Progenitor cell of endocrine pancreas (in vitro differentiated cells): ENCODE data around the gene NKPD1. TPM values are rescaled to one million over a fixed set of nuclear protein-coding genes. Genes with fewer than 3 reads are reported as not detected.

Experiments used
- DNase-seq: peaks from one replicate; pipeline ENCODE4 v3.0.0; 2021; ENCODE audit warnings: low spot score; ENCODE audit not compliant: unreplicated experiment
- H3K27ac Mint-ChIP-seq: 2 replicates; pipeline ENCODE4 v1.8.0; 2021; ENCODE audit warnings: mild to moderate bottlenecking, moderate library complexity, mixed read lengths
- H3K27me3 Mint-ChIP-seq: 2 replicates; pipeline ENCODE4 v1.8.0; 2021; ENCODE audit warnings: mixed read lengths
- H3K36me3 Mint-ChIP-seq: 2 replicates; pipeline ENCODE4 v1.8.0; 2022; ENCODE audit warnings: mixed read lengths; ENCODE audit not compliant: insufficient read depth
- H3K4me1 Mint-ChIP-seq: 2 replicates; pipeline ENCODE4 v1.8.0; 2021; ENCODE audit warnings: low read depth, mixed read lengths
- H3K4me3 Mint-ChIP-seq: 2 replicates; pipeline ENCODE4 v1.8.0; 2021; ENCODE audit warnings: low read depth, mild to moderate bottlenecking, moderate library complexity, mixed read lengths
- H3K9me3 Mint-ChIP-seq: 2 replicates; pipeline ENCODE4 v1.8.0; 2021; ENCODE audit warnings: low read depth, mixed read lengths
- CTCF ChIP-seq: fragments of 200-600 bp; sonication (generic); IDR thresholded peaks from one replicate; pipeline ENCODE4 v1.5.0; 2021; ENCODE audit warnings: antibody characterized with exemption, mild to moderate bottlenecking; ENCODE audit not compliant: unreplicated experiment
- total RNA-seq: library from RNA; stranded (reverse); gene quantifications from 2 replicates; pipeline ENCODE4 v1.2.1, GENCODE V29; 2021

Gene NKPD1
- total RNA-seq, 1 donor from 2014 or later: 0.34 TPM

DNA sequence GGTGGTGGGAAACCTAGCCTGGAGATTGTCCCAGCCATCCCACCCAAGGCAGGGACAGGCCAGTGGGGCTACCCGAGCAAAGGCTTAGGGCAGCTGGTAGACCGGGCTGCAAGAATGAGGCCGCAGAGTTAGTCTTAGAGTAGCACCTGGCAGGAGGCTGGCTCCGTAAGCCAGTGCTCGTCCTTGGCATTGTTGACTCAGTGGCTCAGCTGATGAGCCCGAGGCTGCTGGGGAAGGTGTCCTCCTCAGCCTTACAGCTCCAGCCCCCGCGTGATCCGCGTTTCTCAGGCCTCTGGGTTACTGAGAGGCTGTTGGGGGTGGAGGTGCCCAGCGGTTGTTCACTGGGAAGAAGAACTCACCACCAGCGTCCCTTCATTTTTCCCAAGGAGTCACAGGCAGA lies 43.1 kb downstream of the NKPD1 start:
- Mint-ChIP-seq H3K27me3 (no peaks in the 10 kb centered on the region), H3K4me3 (no peak overlapping the region), H3K4me1 (peaks cover 23% of the 10 kb centered on the region), H3K27ac (no peak overlapping the region), H3K9me3 (no peaks in the 10 kb centered on the region), H3K36me3 (no peaks in the 10 kb centered on the region)
- DNase-seq: no peak
- TF ChIP-seq CTCF: no peak

DNA sequence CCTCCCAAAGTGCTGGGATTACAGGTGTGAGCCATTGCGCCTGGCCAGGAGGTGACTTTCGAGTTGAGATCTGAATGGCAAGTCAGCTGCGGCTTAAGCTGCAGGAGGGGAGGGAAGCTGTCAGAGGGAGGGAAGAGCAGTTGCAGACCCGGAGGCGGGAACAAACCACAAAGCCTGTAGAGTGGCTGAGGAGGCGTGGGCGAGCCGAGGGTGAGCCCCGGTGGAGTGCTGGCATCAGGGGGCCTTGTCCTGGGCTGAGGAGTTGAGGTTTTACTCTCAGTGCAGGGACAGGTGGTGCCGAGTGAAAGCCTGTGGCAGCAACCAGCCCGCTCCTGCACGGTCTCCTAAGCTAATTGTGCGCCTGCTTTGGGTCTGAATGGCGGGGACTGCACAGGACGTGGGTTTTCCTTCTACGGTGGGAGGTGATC lies 43.6 kb downstream of the NKPD1 start:
- Mint-ChIP-seq H3K36me3 (no peaks in the 10 kb centered on the region), H3K4me1 (peaks cover 26% of the 10 kb centered on the region), H3K27me3 (no peaks in the 10 kb centered on the region), H3K4me3 (no peak overlapping the region), H3K9me3 (no peaks in the 10 kb centered on the region), H3K27ac (peak overlapping the region; percentile 39)
- DNase-seq: no peak
- no peak for TF ChIP-seq CTCF

GRCh38 chr19:45115809-45116615 lies 44.8 kb downstream of the NKPD1 start:
- H3K9me3 Mint-ChIP-seq: no peaks in the 10 kb centered on the region
- no peak for TF ChIP-seq CTCF
- no peaks in the 10 kb centered on the region for H3K27me3 Mint-ChIP-seq
- no peak overlapping the region for H3K27ac Mint-ChIP-seq
- H3K4me1 Mint-ChIP-seq: peaks cover 33% of the 10 kb centered on the region
- no peaks in the 10 kb centered on the region for H3K36me3 Mint-ChIP-seq
- H3K4me3 Mint-ChIP-seq: no peak overlapping the region
- DNase-seq: no peak

DNA sequence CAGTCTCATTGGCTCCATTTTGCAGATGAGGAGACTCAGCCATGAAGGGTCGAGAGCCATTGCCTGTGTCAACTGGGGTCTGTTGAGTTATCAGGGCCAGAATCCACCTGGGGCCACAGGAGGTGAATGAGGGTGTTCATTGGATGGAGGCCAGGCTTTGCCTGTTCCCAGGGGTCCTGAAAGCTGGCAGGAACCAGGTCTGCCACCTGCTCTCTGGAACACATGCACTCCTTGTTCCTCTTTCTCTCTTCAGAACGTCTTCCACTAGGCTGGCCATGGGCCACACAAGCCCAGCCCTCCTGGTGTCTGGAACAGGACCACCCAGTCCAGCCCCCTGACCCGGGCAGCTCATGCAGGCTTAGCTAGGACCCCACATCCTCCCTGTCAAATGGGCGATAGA lies 46.7 kb downstream of the NKPD1 start:
- Mint-ChIP-seq H3K27ac (peak overlapping the region; percentile 96), H3K9me3 (no peaks in the 10 kb centered on the region), H3K36me3 (no peaks in the 10 kb centered on the region), H3K4me1 (peaks cover 33% of the 10 kb centered on the region), H3K27me3 (no peaks in the 10 kb centered on the region), H3K4me3 (peak overlapping the region; percentile 21)
- TF ChIP-seq CTCF: no peak
- DNase-seq: no peak

- H3K27ac Mint-ChIP-seq: peak overlapping the region; percentile 96
- H3K9me3 Mint-ChIP-seq: no peaks in the 10 kb centered on the region
- no peak for DNase-seq
- TF ChIP-seq CTCF: no peak
- H3K4me1 Mint-ChIP-seq: peaks cover 33% of the 10 kb centered on the region
- no peaks in the 10 kb centered on the region for H3K27me3 Mint-ChIP-seq
- H3K4me3 Mint-ChIP-seq: peak overlapping the region; percentile 31
- no peaks in the 10 kb centered on the region for H3K36me3 Mint-ChIP-seq
Observed at GRCh38 chr19:45113628-45114027, 47.2 kb downstream of the NKPD1 start.
